Hepatocyte (in vitro differentiated cells): ENCODE results near the gene TMEM123. TPM values are rescaled to one million over a fixed set of nuclear protein-coding genes. Genes with fewer than 3 reads are reported as not detected.

ENCODE experiments used
- DNase-seq: peaks from one replicate; pipeline ENCODE4 v3.0.0-alpha.2; 2016; ENCODE audit warnings: low spot score
- H2AFZ ChIP-seq: fragments of 200-600 bp; sonication (generic); 2 replicates; pipeline ENCODE4 v1.6.0; 2016; ENCODE audit warnings: antibody characterized with exemption, mild to moderate bottlenecking
- H3K27ac ChIP-seq: fragments of 200-600 bp; sonication (generic); 2 replicates; pipeline ENCODE4 v1.5.1; 2016; ENCODE audit warnings: mild to moderate bottlenecking
- H3K27me3 ChIP-seq: fragments of 200-600 bp; sonication (generic); 2 replicates; pipeline ENCODE4 v1.6.1; 2016
- H3K36me3 ChIP-seq: fragments of 200-600 bp; sonication (generic); replicated peaks from 2 replicates; pipeline ENCODE4 v1.5.1; 2016; ENCODE audit warnings: low read depth; ENCODE audit not compliant: insufficient read depth
- H3K4me1 ChIP-seq: fragments of 200-600 bp; sonication (generic); 2 replicates; pipeline ENCODE4 v1.5.1; 2016; ENCODE audit warnings: mild to moderate bottlenecking, moderate library complexity; ENCODE audit not compliant: insufficient read depth
- H3K4me2 ChIP-seq: fragments of 200-600 bp; sonication (generic); 2 replicates; pipeline ENCODE4 v1.6.0; 2016
- H3K4me3 ChIP-seq: fragments of 200-600 bp; sonication (generic); 2 replicates; pipeline ENCODE4 v1.5.1; 2016; ENCODE audit warnings: mild to moderate bottlenecking
- H3K79me2 ChIP-seq: fragments of 200-600 bp; sonication (generic); 2 replicates; pipeline ENCODE4 v1.6.0; 2017; ENCODE audit warnings: mild to moderate bottlenecking
- H3K9me2 ChIP-seq: fragments of 200-600 bp; sonication (generic); replicated peaks from 2 replicates; pipeline ENCODE4 v1.6.0; 2017; ENCODE audit warnings: mild to moderate bottlenecking; ENCODE audit not compliant: insufficient read depth
- H3K9me3 ChIP-seq: fragments of 200-600 bp; sonication (generic); 2 replicates; pipeline ENCODE4 v1.5.1; 2016; ENCODE audit warnings: low read depth, mild to moderate bottlenecking
- H4K20me1 ChIP-seq: fragments of 200-600 bp; sonication (generic); 2 replicates; pipeline ENCODE4 v1.6.0; 2016; ENCODE audit warnings: mild to moderate bottlenecking; ENCODE audit not compliant: insufficient read depth, poor library complexity, severe bottlenecking
- CTCF ChIP-seq: fragments of 200-600 bp; sonication (generic); IDR thresholded peaks from 2 replicates; pipeline ENCODE4 v1.5.1; 2016; ENCODE audit warnings: antibody characterized with exemption, mild to moderate bottlenecking; ENCODE audit not compliant: poor library complexity
- EZH2 ChIP-seq: fragments of 200-600 bp; sonication (generic); IDR thresholded peaks from 2 replicates; pipeline ENCODE4 v1.6.1; 2016; ENCODE audit warnings: antibody characterized with exemption, mild to moderate bottlenecking, borderline replicate concordance
- EZH2phosphoT487 ChIP-seq: fragments of 200-600 bp; sonication (generic); IDR thresholded peaks from one replicate; pipeline ENCODE4 v1.6.1; 2018; ENCODE audit warnings: antibody characterized with exemption, mild to moderate bottlenecking, low read depth, moderate library complexity; ENCODE audit not compliant: unreplicated experiment, severe bottlenecking
- WGBS: methylation state at CpG from one replicate; pipeline ENCODE4 v1.1.6; 2016; ENCODE audit warnings: low lambda C conversion rate; ENCODE audit errors: missing lambda C conversion rate; 5-methylcytosine and 5-hydroxymethylcytosine counted together
- polyA plus RNA-seq: library from polyadenylated mRNA; unstranded; fragments of >200 nt; fragmentation: Nextera tagmentation; extraction: Ambion mirVana; gene quantifications from 2 replicates; pipeline ENCODE4 v1.2.1, GENCODE V29; 2016
- total RNA-seq: library from RNA; depleted of rRNA; stranded (reverse); fragments of >200 nt; gene quantifications from 2 replicates; pipeline ENCODE4 v1.2.3, GENCODE V29; 2014

TMEM123 gene
- total and polyA plus RNA-seq, 2 experiments from 2014 or later, result 122 to 182 TPM

DNA sequence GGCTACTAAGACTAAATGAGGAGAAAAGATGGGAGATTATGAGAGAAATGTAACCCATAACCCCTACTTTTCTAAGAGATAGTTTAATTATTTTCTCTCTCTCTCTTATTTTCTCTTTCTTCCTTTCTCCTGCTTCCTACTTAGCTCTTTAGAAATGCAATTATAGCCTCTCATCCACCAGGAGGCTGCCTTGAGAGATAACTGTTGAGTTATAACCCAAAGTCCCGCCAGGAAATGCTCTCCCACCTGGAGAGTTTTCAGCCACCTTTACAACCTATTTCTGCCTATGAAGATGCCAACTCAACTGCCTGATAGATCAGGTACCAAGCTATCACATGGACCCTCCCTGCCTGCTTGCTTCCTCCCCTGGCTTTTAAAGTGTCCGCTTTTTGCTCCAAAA lies 34.0 kb upstream of the TMEM123 start:
- Histone ChIP-seq H3K9me2 (no peaks in the 10 kb centered on the region), H2AFZ (no peak overlapping the region), H3K4me3 (no peak overlapping the region), H3K9me3 (no peaks in the 10 kb centered on the region), H3K4me2 (no peak overlapping the region), H3K79me2 (no peaks in the 10 kb centered on the region), H3K27me3 (no peaks in the 10 kb centered on the region), H3K27ac (no peak overlapping the region), H3K36me3 (no peaks in the 10 kb centered on the region), H3K4me1 (no peaks in the 10 kb centered on the region), H4K20me1 (no peaks in the 10 kb centered on the region)
- TF ChIP-seq EZH2phosphoT487 (no peak), EZH2 (no peak), CTCF (no peak)
- 96% methylated on average over 2 of the region's 2 CpGs for WGBS
- DNase-seq, result no peak

DNA sequence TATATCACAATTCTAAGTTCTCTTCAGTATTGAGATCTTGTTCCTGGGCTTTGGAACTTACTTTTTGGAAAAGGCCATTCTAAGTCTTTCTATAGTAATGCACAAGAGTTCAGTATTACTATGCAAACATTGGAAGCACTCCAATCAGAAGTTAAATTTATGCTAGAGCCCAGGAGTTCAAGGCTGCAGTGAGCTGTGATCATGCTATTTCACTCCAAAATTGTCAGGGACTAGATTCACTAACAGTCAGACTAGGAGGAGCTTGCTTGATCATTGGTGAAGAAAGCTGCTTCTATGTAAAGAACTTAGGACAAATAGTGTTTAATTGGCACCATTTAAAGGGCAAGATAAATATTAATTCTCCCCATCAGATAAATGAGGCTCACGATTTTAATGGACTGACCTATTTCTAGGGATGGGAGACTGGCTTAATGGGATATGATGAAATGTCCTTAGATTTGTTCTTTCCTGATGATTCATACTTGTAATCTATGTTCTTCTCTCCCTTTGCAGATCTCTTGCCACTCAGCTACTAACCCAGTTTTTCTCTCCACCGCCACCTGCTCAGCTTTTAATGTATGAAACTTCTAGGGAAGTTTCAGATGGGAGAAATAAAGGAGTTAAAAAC lies 32.6 kb upstream of the TMEM123 start:
- H3K9me2 ChIP-seq, result no peaks in the 10 kb centered on the region
- H2AFZ ChIP-seq, result no peak overlapping the region
- TF ChIP-seq CTCF (no peak), EZH2 (no peak), EZH2phosphoT487 (no peak)
- H3K79me2 ChIP-seq, result no peaks in the 10 kb centered on the region
- DNase-seq, result no peak
- H3K36me3 ChIP-seq, result no peaks in the 10 kb centered on the region
- H3K27ac ChIP-seq, result no peak overlapping the region
- H3K4me1 ChIP-seq, result no peaks in the 10 kb centered on the region
- H3K4me3 ChIP-seq, result no peak overlapping the region
- no peaks in the 10 kb centered on the region for H4K20me1 ChIP-seq
- no peaks in the 10 kb centered on the region for H3K9me3 ChIP-seq
- 76% methylated on average over 2 of the region's 2 CpGs for WGBS
- H3K27me3 ChIP-seq, result no peaks in the 10 kb centered on the region
- no peak overlapping the region for H3K4me2 ChIP-seq

DNA sequence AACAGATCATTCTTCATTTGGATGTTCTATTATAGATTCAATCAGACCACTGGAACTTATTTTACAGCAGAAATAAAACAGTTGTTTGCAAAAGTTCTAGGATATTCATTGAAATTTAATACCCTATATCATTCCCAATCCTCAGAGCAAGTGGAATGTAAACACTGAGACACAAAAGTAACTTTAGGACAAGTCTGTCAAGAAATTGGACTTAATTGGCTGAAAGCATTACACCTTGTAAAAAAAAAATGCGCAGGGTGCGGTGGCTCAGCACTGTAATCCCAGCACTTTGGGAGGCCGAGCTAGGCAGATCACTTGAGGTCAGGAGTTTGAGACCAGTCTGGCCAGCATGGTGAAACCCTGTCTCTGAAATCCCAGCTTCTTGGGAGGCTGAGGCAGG lies 29.9 kb upstream of the TMEM123 start:
- H3K4me2 ChIP-seq, result no peak overlapping the region
- no peak overlapping the region for H2AFZ ChIP-seq
- H3K27me3 ChIP-seq, result no peaks in the 10 kb centered on the region
- TF ChIP-seq EZH2phosphoT487 (no peak), EZH2 (no peak)
- no peaks in the 10 kb centered on the region for H4K20me1 ChIP-seq
- no peak overlapping the region for H3K4me3 ChIP-seq
- WGBS, result 31% methylated on average over 3 of the region's 3 CpGs
- no peaks in the 10 kb centered on the region for H3K36me3 ChIP-seq
- H3K9me2 ChIP-seq, result no peaks in the 10 kb centered on the region
- no peaks in the 10 kb centered on the region for H3K9me3 ChIP-seq
- DNase-seq, result no peak
- H3K27ac ChIP-seq, result no peak overlapping the region
- H3K4me1 ChIP-seq, result peaks cover 13% of the 10 kb centered on the region
- no peaks in the 10 kb centered on the region for H3K79me2 ChIP-seq

DNA sequence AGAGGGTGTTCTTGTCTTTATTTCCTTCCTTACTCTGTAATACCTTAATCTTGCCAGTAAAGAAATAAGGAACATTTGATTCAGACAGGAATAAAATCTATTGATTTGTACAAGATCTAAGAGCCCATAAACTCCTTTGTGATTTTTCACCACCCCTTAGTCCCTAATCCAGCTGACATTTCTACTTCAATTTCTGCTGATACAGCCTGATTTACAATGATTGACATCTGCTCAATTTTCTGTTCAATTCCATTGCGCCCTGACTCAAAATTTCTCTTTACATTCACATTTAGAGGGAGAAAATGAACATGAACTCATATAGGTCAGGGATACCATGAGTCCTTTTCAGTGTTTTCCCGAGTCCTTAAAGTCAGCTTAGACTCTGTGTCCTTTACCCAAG lies 27.2 kb upstream of the TMEM123 start:
- H2AFZ ChIP-seq, result no peak overlapping the region
- no peaks in the 10 kb centered on the region for H3K9me3 ChIP-seq
- H4K20me1 ChIP-seq, result no peaks in the 10 kb centered on the region
- no peak overlapping the region for H3K4me2 ChIP-seq
- H3K79me2 ChIP-seq, result no peaks in the 10 kb centered on the region
- TF ChIP-seq CTCF (no peak), EZH2phosphoT487 (no peak), EZH2 (no peak)
- peaks cover 29% of the 10 kb centered on the region for H3K4me1 ChIP-seq
- no peaks in the 10 kb centered on the region for H3K27me3 ChIP-seq
- peak overlapping the region; percentile 31 for H3K27ac ChIP-seq
- no peak for DNase-seq
- no peak overlapping the region for H3K4me3 ChIP-seq
- no peaks in the 10 kb centered on the region for H3K9me2 ChIP-seq
- no peaks in the 10 kb centered on the region for H3K36me3 ChIP-seq
- WGBS, result 96% methylated on average over 2 of the region's 2 CpGs
